ENCODE results near the gene PCGF5.
"Not testable (repeated sequence)": the region's sequence is repeated elsewhere in the genome, so short reads cannot be mapped to it uniquely, and the experiment has no call there.

Gene PCGF5

GRCh38 chr10:91247360-91248111 lies 27.1 kb downstream of the PCGF5 start:
- no peaks in the 10 kb centered on the region for H3K27me3 ChIP-seq (ENCODE audit: insufficient read depth, low read length)
- no peak overlapping the region for H3K27ac ChIP-seq (ENCODE audit: low read depth, low read length)
- 57% methylated on average over 1 of the region's 1 CpG for WGBS
- no peaks in the 10 kb centered on the region for H3K4me1 ChIP-seq (ENCODE audit: insufficient read depth, low read length)
- no peak overlapping the region for H3K4me3 ChIP-seq (ENCODE audit: low read length)
- no peak overlapping the region for H3K9ac ChIP-seq (ENCODE audit: low read depth, low read length)
- no peaks in the 10 kb centered on the region for H3K9me3 ChIP-seq (ENCODE audit: insufficient read depth, low read depth, low read length)
- H3K36me3 ChIP-seq (ENCODE audit: insufficient read depth, low read length) = no peaks in the 10 kb centered on the region

- no peak overlapping the region for H3K9ac ChIP-seq (ENCODE audit: low read depth, low read length)
- H3K9me3 ChIP-seq (ENCODE audit: insufficient read depth, low read depth, low read length) = no peaks in the 10 kb centered on the region
- H3K27ac ChIP-seq (ENCODE audit: low read depth, low read length) = no peak overlapping the region
- no peaks in the 10 kb centered on the region for H3K27me3 ChIP-seq (ENCODE audit: insufficient read depth, low read length)
- no peaks in the 10 kb centered on the region for H3K4me1 ChIP-seq (ENCODE audit: insufficient read depth, low read length)
- WGBS = 89% methylated on average over 3 of the region's 3 CpGs
- no peaks in the 10 kb centered on the region for H3K36me3 ChIP-seq (ENCODE audit: insufficient read depth, low read length)
- H3K4me3 ChIP-seq (ENCODE audit: low read length) = no peak overlapping the region
These were observed 29.2 kb downstream of the PCGF5 start for GRCh38 chr10:91249700-91250099.

- Histone ChIP-seq H3K9me3 (ENCODE audit: insufficient read depth, low read depth, low read length) (peaks cover 3% of the 10 kb centered on the region; the same call in 1 of the 2 replicates), H3K4me1 (ENCODE audit: insufficient read depth, low read length) (no peaks in the 10 kb centered on the region), H3K27ac (ENCODE audit: low read depth, low read length) (no peak overlapping the region), H3K27me3 (ENCODE audit: insufficient read depth, low read length) (no peaks in the 10 kb centered on the region), H3K4me3 (ENCODE audit: low read length) (no peak overlapping the region), H3K36me3 (ENCODE audit: insufficient read depth, low read length) (no peaks in the 10 kb centered on the region), H3K9ac (ENCODE audit: low read depth, low read length) (no peak overlapping the region)
- 100% methylated on average over 1 of the region's 1 CpG for WGBS
These were observed 29.9 kb downstream of the PCGF5 start for GRCh38 chr10:91250341-91250740.

GRCh38 chr10:91251430-91252056 lies 31.1 kb downstream of the PCGF5 start:
- H3K4me1 ChIP-seq (ENCODE audit: insufficient read depth, low read length) = no peaks in the 10 kb centered on the region
- no peak overlapping the region for H3K9ac ChIP-seq (ENCODE audit: low read depth, low read length)
- no peaks in the 10 kb centered on the region for H3K27me3 ChIP-seq (ENCODE audit: insufficient read depth, low read length)
- H3K36me3 ChIP-seq (ENCODE audit: insufficient read depth, low read length) = no peaks in the 10 kb centered on the region
- H3K27ac ChIP-seq (ENCODE audit: low read depth, low read length) = no peak overlapping the region
- no peak overlapping the region for H3K4me3 ChIP-seq (ENCODE audit: low read length)
- H3K9me3 ChIP-seq (ENCODE audit: insufficient read depth, low read depth, low read length) = peaks cover 6% of the 10 kb centered on the region; the same call in 1 of the 2 replicates

GRCh38 chr10:91253300-91253699 lies 32.8 kb downstream of the PCGF5 start:
- no peaks in the 10 kb centered on the region for H3K36me3 ChIP-seq (ENCODE audit: insufficient read depth, low read length)
- peaks cover 6% of the 10 kb centered on the region; the same call in 1 of the 2 replicates for H3K9me3 ChIP-seq (ENCODE audit: insufficient read depth, low read depth, low read length)
- whole genome bisulfite sequencing = 91% methylated on average over 4 of the region's 4 CpGs
- H3K4me3 ChIP-seq (ENCODE audit: low read length) = no peak overlapping the region
- no peaks in the 10 kb centered on the region for H3K4me1 ChIP-seq (ENCODE audit: insufficient read depth, low read length)
- no peak overlapping the region for H3K27ac ChIP-seq (ENCODE audit: low read depth, low read length)
- no peak overlapping the region for H3K9ac ChIP-seq (ENCODE audit: low read depth, low read length)
- H3K27me3 ChIP-seq (ENCODE audit: insufficient read depth, low read length) = no peaks in the 10 kb centered on the region

- H3K9me3 ChIP-seq (ENCODE audit: insufficient read depth, low read depth, low read length) = peaks cover 6% of the 10 kb centered on the region; the same call in 1 of the 2 replicates
- no peak overlapping the region for H3K9ac ChIP-seq (ENCODE audit: low read depth, low read length)
- H3K27me3 ChIP-seq (ENCODE audit: insufficient read depth, low read length) = no peaks in the 10 kb centered on the region
- WGBS = 93% methylated on average over 3 of the region's 3 CpGs
- H3K36me3 ChIP-seq (ENCODE audit: insufficient read depth, low read length) = no peaks in the 10 kb centered on the region
- H3K4me3 ChIP-seq (ENCODE audit: low read length) = no peak overlapping the region
- no peaks in the 10 kb centered on the region for H3K4me1 ChIP-seq (ENCODE audit: insufficient read depth, low read length)
- no peak overlapping the region for H3K27ac ChIP-seq (ENCODE audit: low read depth, low read length)
These were observed 36.8 kb downstream of the PCGF5 start for GRCh38 chr10:91257310-91257709.

- not testable (repeated sequence) for H3K36me3 ChIP-seq (ENCODE audit: insufficient read depth, low read length); H3K9me3 ChIP-seq (ENCODE audit: insufficient read depth, low read depth, low read length); H3K4me1 ChIP-seq (ENCODE audit: insufficient read depth, low read length); H3K27me3 ChIP-seq (ENCODE audit: insufficient read depth, low read length); H3K9ac ChIP-seq (ENCODE audit: low read depth, low read length); H3K27ac ChIP-seq (ENCODE audit: low read depth, low read length); H3K4me3 ChIP-seq (ENCODE audit: low read length)
- WGBS = no CpG with 5 or more reads among the region's 3 CpGs
These were observed 40.0 kb downstream of the PCGF5 start for GRCh38 chr10:91260417-91260816.

- no peaks in the 10 kb centered on the region for H3K36me3 ChIP-seq (ENCODE audit: insufficient read depth, low read length)
These were observed 51.4 kb downstream of the PCGF5 start for GRCh38 chr10:91271886-91272285.

GRCh38 chr10:91284486-91285090 lies 64.1 kb downstream of the PCGF5 start:
- no peaks in the 10 kb centered on the region; the same call in 1 of the 2 replicates for H3K27me3 ChIP-seq (ENCODE audit: insufficient read depth, low read length)
- no peak overlapping the region for H3K4me3 ChIP-seq (ENCODE audit: low read length)
- H3K36me3 ChIP-seq (ENCODE audit: insufficient read depth, low read length) = no peaks in the 10 kb centered on the region
- H3K27ac ChIP-seq (ENCODE audit: low read depth, low read length) = no peak overlapping the region
- no peak overlapping the region for H3K9ac ChIP-seq (ENCODE audit: low read depth, low read length)
- H3K4me1 ChIP-seq (ENCODE audit: insufficient read depth, low read length) = 0 out of 2 replicates have a peak, but pooled peaks cover 13% of the 10 kb centered on the region
- 61% methylated on average over 6 of the region's 6 CpGs for WGBS
- no peaks in the 10 kb centered on the region for H3K9me3 ChIP-seq (ENCODE audit: insufficient read depth, low read depth, low read length)

More at GRCh38 chr10:91271886-91272285, 51.4 kb downstream of the PCGF5 start:
- Histone ChIP-seq H3K4me1 (ENCODE audit: insufficient read depth, low read length) (peaks cover 7% of the 10 kb centered on the region; the same call in 1 of the 2 replicates), H3K27ac (ENCODE audit: low read depth, low read length) (no peak overlapping the region), H3K9ac (ENCODE audit: low read depth, low read length) (no peak overlapping the region), H3K9me3 (ENCODE audit: insufficient read depth, low read depth, low read length) (no peaks in the 10 kb centered on the region), H3K4me3 (ENCODE audit: low read length) (no peak overlapping the region), H3K27me3 (ENCODE audit: insufficient read depth, low read length) (no peaks in the 10 kb centered on the region)
- WGBS = no CpG with 5 or more reads among the region's 1 CpG

- H3K9me3 ChIP-seq (ENCODE audit: insufficient read depth, low read depth, low read length) = no peaks in the 10 kb centered on the region
- no peak overlapping the region for H3K27ac ChIP-seq (ENCODE audit: low read depth, low read length)
- H3K4me1 ChIP-seq (ENCODE audit: insufficient read depth, low read length) = 0 out of 2 replicates have a peak, but pooled peaks cover 13% of the 10 kb centered on the region
- 92% methylated on average over 2 of the region's 2 CpGs for WGBS
- H3K27me3 ChIP-seq (ENCODE audit: insufficient read depth, low read length) = no peaks in the 10 kb centered on the region; the same call in 1 of the 2 replicates
- no peak overlapping the region for H3K4me3 ChIP-seq (ENCODE audit: low read length)
- H3K36me3 ChIP-seq (ENCODE audit: insufficient read depth, low read length) = no peaks in the 10 kb centered on the region
- H3K9ac ChIP-seq (ENCODE audit: low read depth, low read length) = no peak overlapping the region
These were observed 66.1 kb downstream of the PCGF5 start for GRCh38 chr10:91286572-91286971.

GRCh38 chr10:91287276-91287675 lies 66.8 kb downstream of the PCGF5 start:
- no peaks in the 10 kb centered on the region; the same call in 1 of the 2 replicates for H3K27me3 ChIP-seq (ENCODE audit: insufficient read depth, low read length)
- no peaks in the 10 kb centered on the region for H3K9me3 ChIP-seq (ENCODE audit: insufficient read depth, low read depth, low read length)
- H3K9ac ChIP-seq (ENCODE audit: low read depth, low read length) = no peak overlapping the region
- 0 out of 2 replicates have a peak, but pooled peaks cover 13% of the 10 kb centered on the region for H3K4me1 ChIP-seq (ENCODE audit: insufficient read depth, low read length)
- H3K4me3 ChIP-seq (ENCODE audit: low read length) = no peak overlapping the region
- no peak overlapping the region for H3K27ac ChIP-seq (ENCODE audit: low read depth, low read length)
- H3K36me3 ChIP-seq (ENCODE audit: insufficient read depth, low read length) = no peaks in the 10 kb centered on the region
- 93% methylated on average over 4 of the region's 4 CpGs for WGBS
